HL-60 (cell line): ENCODE measurements around the gene CNOT9.

Experiments
- DNase-seq, 2 experiments: peaks; one replicate each; pipeline ENCODE4 v3.0.0-alpha.2; 2010 to 2020; ENCODE audit warnings: low read depth in 1 of 2, low spot score in 1 of 2
- H3K27ac ChIP-seq: fragments of 250-450 bp; sonication (Bioruptor Pico); replicated peaks from 2 replicates; pipeline ENCODE4 v1.5.1; 2020; ENCODE audit warnings: mild to moderate bottlenecking, moderate library complexity
- H3K27me3 ChIP-seq: fragments of 250-450 bp; sonication (Bioruptor Pico); 2 replicates; pipeline ENCODE4 v1.5.1; 2021; ENCODE audit warnings: mild to moderate bottlenecking, moderate library complexity; ENCODE audit not compliant: insufficient read depth, poor library complexity, severe bottlenecking
- H3K4me3 ChIP-seq: replicated peaks from 2 replicates; pipeline ENCODE4 v1.5.1; 2011; ENCODE audit warnings: mild to moderate bottlenecking, control low read depth, low read length; ENCODE audit not compliant: insufficient read depth
- CTCF ChIP-seq: IDR thresholded peaks from one replicate; pipeline ENCODE4 v1.5.1; 2011; ENCODE audit warnings: low read length, control low read depth, inconsistent platforms; ENCODE audit not compliant: insufficient read depth
- GABPA ChIP-seq: IDR thresholded peaks from 2 replicates; pipeline ENCODE4 v1.6.1; 2012; ENCODE audit warnings: low read depth
- POLR2AphosphoS5 ChIP-seq: IDR thresholded peaks from 2 replicates; pipeline ENCODE4 v1.6.1; 2012; ENCODE audit warnings: low read depth
- SPI1 ChIP-seq: IDR thresholded peaks from 2 replicates; pipeline ENCODE4 v1.6.1; 2012; ENCODE audit warnings: low read depth, mild to moderate bottlenecking, borderline replicate concordance
- TF ChIP-seq, protein P1 (sequence below): IDR thresholded peaks from 2 replicates; pipeline ENCODE4 v1.6.1; 2012; ENCODE audit warnings: low read depth; ENCODE audit not compliant: insufficient replicate concordance

Gene CNOT9

GRCh38 chr2:218536804-218537494 lies 31.7 kb upstream of the CNOT9 start:
- H3K4me3 ChIP-seq: no peak overlapping the region
- H3K27ac ChIP-seq: no peak overlapping the region
- no peak for DNase-seq
- no peaks in the 10 kb centered on the region for H3K27me3 ChIP-seq
- TF ChIP-seq SPI1: no peak
- TF ChIP-seq POLR2AphosphoS5: no peak
- TF ChIP-seq CTCF: no peak
- TF ChIP-seq, protein P1, sequence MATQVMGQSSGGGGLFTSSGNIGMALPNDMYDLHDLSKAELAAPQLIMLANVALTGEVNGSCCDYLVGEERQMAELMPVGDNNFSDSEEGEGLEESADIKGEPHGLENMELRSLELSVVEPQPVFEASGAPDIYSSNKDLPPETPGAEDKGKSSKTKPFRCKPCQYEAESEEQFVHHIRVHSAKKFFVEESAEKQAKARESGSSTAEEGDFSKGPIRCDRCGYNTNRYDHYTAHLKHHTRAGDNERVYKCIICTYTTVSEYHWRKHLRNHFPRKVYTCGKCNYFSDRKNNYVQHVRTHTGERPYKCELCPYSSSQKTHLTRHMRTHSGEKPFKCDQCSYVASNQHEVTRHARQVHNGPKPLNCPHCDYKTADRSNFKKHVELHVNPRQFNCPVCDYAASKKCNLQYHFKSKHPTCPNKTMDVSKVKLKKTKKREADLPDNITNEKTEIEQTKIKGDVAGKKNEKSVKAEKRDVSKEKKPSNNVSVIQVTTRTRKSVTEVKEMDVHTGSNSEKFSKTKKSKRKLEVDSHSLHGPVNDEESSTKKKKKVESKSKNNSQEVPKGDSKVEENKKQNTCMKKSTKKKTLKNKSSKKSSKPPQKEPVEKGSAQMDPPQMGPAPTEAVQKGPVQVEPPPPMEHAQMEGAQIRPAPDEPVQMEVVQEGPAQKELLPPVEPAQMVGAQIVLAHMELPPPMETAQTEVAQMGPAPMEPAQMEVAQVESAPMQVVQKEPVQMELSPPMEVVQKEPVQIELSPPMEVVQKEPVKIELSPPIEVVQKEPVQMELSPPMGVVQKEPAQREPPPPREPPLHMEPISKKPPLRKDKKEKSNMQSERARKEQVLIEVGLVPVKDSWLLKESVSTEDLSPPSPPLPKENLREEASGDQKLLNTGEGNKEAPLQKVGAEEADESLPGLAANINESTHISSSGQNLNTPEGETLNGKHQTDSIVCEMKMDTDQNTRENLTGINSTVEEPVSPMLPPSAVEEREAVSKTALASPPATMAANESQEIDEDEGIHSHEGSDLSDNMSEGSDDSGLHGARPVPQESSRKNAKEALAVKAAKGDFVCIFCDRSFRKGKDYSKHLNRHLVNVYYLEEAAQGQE: no peak
- no peak for TF ChIP-seq GABPA

DNA sequence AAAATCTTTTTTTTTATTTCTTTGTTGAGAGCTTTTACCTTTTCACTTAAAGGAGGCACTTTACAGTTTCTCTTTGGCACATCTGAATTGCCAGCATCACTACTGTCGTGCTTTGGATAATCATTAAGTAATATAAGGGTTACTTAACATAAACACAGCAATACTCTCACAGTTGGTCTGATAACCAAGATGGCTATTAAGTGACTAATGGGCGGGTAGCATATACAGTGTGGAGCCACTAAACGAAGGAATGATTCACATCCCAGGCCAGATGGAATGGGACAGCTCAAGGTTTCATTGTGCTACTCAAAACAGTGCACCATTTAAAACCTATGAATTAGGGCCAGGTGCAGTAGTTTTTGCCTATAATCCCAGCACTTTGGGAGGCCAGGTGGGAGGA lies 28.6 kb upstream of the CNOT9 start:
- no peak for DNase-seq
- Histone ChIP-seq H3K27me3 (no peaks in the 10 kb centered on the region), H3K4me3 (no peak overlapping the region), H3K27ac (no peak overlapping the region)
- TF ChIP-seq GABPA (no peak), CTCF (no peak), SPI1 (no peak)

DNA sequence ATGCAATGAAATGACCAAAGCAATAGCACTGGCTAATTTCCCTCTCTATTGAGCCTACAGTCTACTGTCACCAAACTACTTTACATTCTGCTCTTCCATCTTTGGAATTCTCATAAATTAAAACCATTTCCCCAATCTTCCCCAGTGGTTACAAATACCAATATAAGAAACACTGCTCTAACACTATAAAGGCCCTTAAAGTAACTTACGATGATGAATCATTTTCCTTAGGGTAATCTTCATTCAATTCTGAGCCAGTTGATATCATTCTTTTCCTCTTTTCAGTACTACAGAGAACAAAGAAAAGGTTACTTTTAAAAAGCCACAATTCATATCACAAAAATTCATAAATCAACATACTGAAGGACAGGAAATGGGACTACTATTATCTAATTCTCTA lies 22.6 kb upstream of the CNOT9 start:
- no peak overlapping the region for H3K27ac ChIP-seq
- H3K4me3 ChIP-seq: no peak overlapping the region
- no peak for TF ChIP-seq SPI1
- TF ChIP-seq CTCF: no peak
- TF ChIP-seq GABPA: no peak
- TF ChIP-seq POLR2AphosphoS5: no peak
- TF ChIP-seq, protein P1: no peak
- no peaks in the 10 kb centered on the region for H3K27me3 ChIP-seq
- no peak for DNase-seq

DNA sequence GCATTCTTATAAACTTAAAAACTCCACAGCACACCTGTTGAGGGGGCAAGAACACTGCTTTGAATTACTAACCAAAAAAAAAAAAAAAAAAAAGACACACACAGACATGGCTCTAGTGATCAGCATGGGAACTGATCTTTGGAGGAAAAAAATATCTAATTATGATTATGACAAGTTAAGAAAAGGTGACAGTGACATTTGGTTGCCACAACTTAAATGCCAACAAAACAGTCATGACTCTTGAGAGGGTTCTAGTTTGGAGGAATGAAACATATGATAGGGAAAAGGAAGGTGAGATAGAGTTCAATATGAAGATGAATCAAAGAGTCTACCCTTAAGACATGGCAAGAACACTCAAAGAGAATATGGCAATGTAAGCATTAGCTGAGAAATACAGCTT lies 21.1 kb upstream of the CNOT9 start:
- DNase-seq: no peak
- TF ChIP-seq, protein P1: no peak
- TF ChIP-seq GABPA (no peak), CTCF (no peak), SPI1 (no peak), POLR2AphosphoS5 (no peak)
- Histone ChIP-seq H3K27me3 (no peaks in the 10 kb centered on the region), H3K4me3 (no peak overlapping the region), H3K27ac (no peak overlapping the region)
